Measurements from ENCODE around the gene CLUH.

CLUH gene

GRCh38 chr17:2711608-2712299 lies at the start of gene CLUH:
CLUH (minus strand) TSS chr17:2711764; CDS start chr17:2711661, 103 bp downstream.
- DNase-seq, result peak; percentile 82

GRCh38 chr17:2758870-2759269 lies 47.3 kb upstream of the CLUH start:
- no peak for DNase-seq

GRCh38 chr17:2755891-2756724 lies 44.5 kb upstream of the CLUH start:
- DNase-seq, result no peak

GRCh38 chr17:2751491-2751890 lies 39.9 kb upstream of the CLUH start:
- DNase-seq, result no peak

- DNase-seq, result no peak
Observed at GRCh38 chr17:2750721-2751120, 39.2 kb upstream of the CLUH start.

GRCh38 chr17:2749784-2750181 lies 38.2 kb upstream of the CLUH start:
- DNase-seq, result peak; percentile 1

GRCh38 chr17:2749058-2749783 lies 37.7 kb upstream of the CLUH start, which contains the start of gene CCDC92B:
CCDC92B (minus strand) TSS chr17:2749652; CDS start chr17:2735145, 14,507 bp downstream.
- no peak for DNase-seq

- no peak for DNase-seq
Observed at GRCh38 chr17:2745317-2746037, 33.9 kb upstream of the CLUH start.

GRCh38 chr17:2737693-2738092 lies 26.1 kb upstream of the CLUH start:
- DNase-seq, result no peak

GRCh38 chr17:2736956-2737355 lies 25.4 kb upstream of the CLUH start:
- DNase-seq, result no peak

- DNase-seq, result no peak
Observed at GRCh38 chr17:2735896-2736295, 24.3 kb upstream of the CLUH start.

- no peak for DNase-seq
Observed at GRCh38 chr17:2734939-2735338, 23.4 kb upstream of the CLUH start.

- no peak for DNase-seq
Observed at GRCh38 chr17:2731807-2732206, 20.2 kb upstream of the CLUH start.

GRCh38 chr17:2730764-2731353 lies 19.3 kb upstream of the CLUH start:
- no peak for DNase-seq

GRCh38 chr17:2724784-2725164 lies 13.2 kb upstream of the CLUH start:
- DNase-seq, result no peak

- no peak for DNase-seq
Observed at GRCh38 chr17:2723997-2724783, 12.6 kb upstream of the CLUH start.

GRCh38 chr17:2723505-2723996 lies 12.0 kb upstream of the CLUH start:
- DNase-seq, result no peak

- DNase-seq, result no peak
Observed at GRCh38 chr17:2722611-2723010, 11.0 kb upstream of the CLUH start.

GRCh38 chr17:2721603-2722002 lies 10.0 kb upstream of the CLUH start:
- DNase-seq, result no peak

GRCh38 chr17:2719861-2720260 lies 8.3 kb upstream of the CLUH start:
- DNase-seq, result no peak

GRCh38 chr17:2718150-2718938 lies 6.8 kb upstream of the CLUH start:
- DNase-seq, result no peak
